SHP77 (cell line): ENCODE measurements around the gene ZNF419.
A peak's percentile ranks its signal among the peaks of the same experiment; 100 is the strongest.
"Not testable (repeated sequence)": the region's sequence is repeated elsewhere in the genome, so short reads cannot be mapped to it uniquely, and the experiment has no call there.

Experiments used
- DNase-seq, 2 experiments: peaks; one replicate each; lab custom pipeline; 2025; lab: John Stamatoyannopoulos, UW

The ZNF419 gene

GRCh38 chr19:57487477-57488298 is at the start of gene ZNF419:
ZNF419 (plus strand) TSS chr19:57487750; CDS start chr19:57487951, 201 bp downstream.
- peak; percentile 87 to 88 for DNase-seq

- DNase-seq: no peak
Measured at GRCh38 chr19:57437931-57438330, 49.6 kb upstream of the ZNF419 start.

GRCh38 chr19:57438925-57439324 is 48.6 kb upstream of the ZNF419 start:
- no peak for DNase-seq

GRCh38 chr19:57441979-57442752 is 45.4 kb upstream of the ZNF419 start:
- no peak for DNase-seq

- no peak for DNase-seq
Measured at GRCh38 chr19:57443121-57443696, 44.3 kb upstream of the ZNF419 start.

- no peak for DNase-seq
Measured at GRCh38 chr19:57452307-57452706, 35.2 kb upstream of the ZNF419 start.

GRCh38 chr19:57465680-57466381 is 21.7 kb upstream of the ZNF419 start:
- peak; percentile 5 to 16 for DNase-seq

- DNase-seq: no peak
Measured at GRCh38 chr19:57466489-57466888, 21.1 kb upstream of the ZNF419 start.

GRCh38 chr19:57473646-57474045 is 13.9 kb upstream of the ZNF419 start:
- DNase-seq: no peak

GRCh38 chr19:57477191-57478008 is 10.2 kb upstream of the ZNF419 start, which contains the start of gene ZNF772:
ZNF772 (minus strand) TSS chr19:57477566; CDS start chr19:57477309, 257 bp downstream.
- DNase-seq: peak; percentile 57 to 71

- not testable (repeated sequence) for DNase-seq
Measured at GRCh38 chr19:57488299-57488644, 722 bp downstream of the ZNF419 start.

GRCh38 chr19:57499332-57499679 is 11.8 kb downstream of the ZNF419 start:
- DNase-seq: not testable (repeated sequence)

GRCh38 chr19:57499680-57500395 is 12.3 kb downstream of the ZNF419 start, which contains the start of gene ZNF773:
ZNF773 (plus strand) TSS chr19:57499938; CDS start chr19:57500081, 143 bp downstream.
- peak; percentile 84 to 94 for DNase-seq

GRCh38 chr19:57500400-57500799 is 12.8 kb downstream of the ZNF419 start:
- DNase-seq: not testable (repeated sequence)

GRCh38 chr19:57506163-57506562 is 18.6 kb downstream of the ZNF419 start:
- DNase-seq: no peak

GRCh38 chr19:57511484-57511883 is 23.9 kb downstream of the ZNF419 start:
- DNase-seq: no peak

GRCh38 chr19:57512845-57513244 is 25.3 kb downstream of the ZNF419 start:
- no peak for DNase-seq

GRCh38 chr19:57515255-57515654 is 27.7 kb downstream of the ZNF419 start:
- DNase-seq: no peak

GRCh38 chr19:57518021-57518420 is 30.5 kb downstream of the ZNF419 start:
- not testable (repeated sequence) for DNase-seq

- DNase-seq: peak; percentile 75 to 84
Measured at GRCh38 chr19:57527136-57527881, 39.8 kb downstream of the ZNF419 start, which contains the start of gene ZNF549. ZNF549 (plus strand) TSS chr19:57527356; CDS start chr19:57527574, 218 bp downstream.
